ENCODE data around the gene HRK.

DNA sequence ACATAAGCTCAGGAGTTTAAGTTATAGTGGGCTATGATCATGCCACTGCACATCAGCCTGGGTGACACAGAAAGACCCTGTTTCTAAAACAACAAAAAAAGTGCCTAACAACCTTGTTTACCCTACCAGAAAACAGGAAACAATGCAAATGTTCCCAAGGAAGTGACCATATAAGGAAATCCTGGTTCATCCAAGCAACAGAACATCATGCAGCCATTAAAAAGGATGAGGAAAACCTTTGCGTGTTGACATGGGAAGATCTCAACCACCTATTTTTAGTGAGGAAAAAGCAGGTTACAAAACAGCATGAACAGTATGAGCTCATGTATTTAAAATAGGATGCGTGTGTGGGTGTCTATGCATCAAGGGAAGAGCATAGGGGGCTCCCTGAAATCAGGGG lies 13.7 kb downstream of the HRK start:
- TF ChIP-seq, protein P1, sequence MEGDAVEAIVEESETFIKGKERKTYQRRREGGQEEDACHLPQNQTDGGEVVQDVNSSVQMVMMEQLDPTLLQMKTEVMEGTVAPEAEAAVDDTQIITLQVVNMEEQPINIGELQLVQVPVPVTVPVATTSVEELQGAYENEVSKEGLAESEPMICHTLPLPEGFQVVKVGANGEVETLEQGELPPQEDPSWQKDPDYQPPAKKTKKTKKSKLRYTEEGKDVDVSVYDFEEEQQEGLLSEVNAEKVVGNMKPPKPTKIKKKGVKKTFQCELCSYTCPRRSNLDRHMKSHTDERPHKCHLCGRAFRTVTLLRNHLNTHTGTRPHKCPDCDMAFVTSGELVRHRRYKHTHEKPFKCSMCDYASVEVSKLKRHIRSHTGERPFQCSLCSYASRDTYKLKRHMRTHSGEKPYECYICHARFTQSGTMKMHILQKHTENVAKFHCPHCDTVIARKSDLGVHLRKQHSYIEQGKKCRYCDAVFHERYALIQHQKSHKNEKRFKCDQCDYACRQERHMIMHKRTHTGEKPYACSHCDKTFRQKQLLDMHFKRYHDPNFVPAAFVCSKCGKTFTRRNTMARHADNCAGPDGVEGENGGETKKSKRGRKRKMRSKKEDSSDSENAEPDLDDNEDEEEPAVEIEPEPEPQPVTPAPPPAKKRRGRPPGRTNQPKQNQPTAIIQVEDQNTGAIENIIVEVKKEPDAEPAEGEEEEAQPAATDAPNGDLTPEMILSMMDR (IDR thresholded peaks at IDR 0.05) = no peak
- TF ChIP-seq POLR2A (IDR thresholded peaks at IDR 0.05) = no peak
